ENCODE results near the gene CDKN1B.

CDKN1B gene

GRCh38 chr12:12704593-12705230 is 12.5 kb upstream of the CDKN1B start:
- TF ChIP-seq, protein P1, sequence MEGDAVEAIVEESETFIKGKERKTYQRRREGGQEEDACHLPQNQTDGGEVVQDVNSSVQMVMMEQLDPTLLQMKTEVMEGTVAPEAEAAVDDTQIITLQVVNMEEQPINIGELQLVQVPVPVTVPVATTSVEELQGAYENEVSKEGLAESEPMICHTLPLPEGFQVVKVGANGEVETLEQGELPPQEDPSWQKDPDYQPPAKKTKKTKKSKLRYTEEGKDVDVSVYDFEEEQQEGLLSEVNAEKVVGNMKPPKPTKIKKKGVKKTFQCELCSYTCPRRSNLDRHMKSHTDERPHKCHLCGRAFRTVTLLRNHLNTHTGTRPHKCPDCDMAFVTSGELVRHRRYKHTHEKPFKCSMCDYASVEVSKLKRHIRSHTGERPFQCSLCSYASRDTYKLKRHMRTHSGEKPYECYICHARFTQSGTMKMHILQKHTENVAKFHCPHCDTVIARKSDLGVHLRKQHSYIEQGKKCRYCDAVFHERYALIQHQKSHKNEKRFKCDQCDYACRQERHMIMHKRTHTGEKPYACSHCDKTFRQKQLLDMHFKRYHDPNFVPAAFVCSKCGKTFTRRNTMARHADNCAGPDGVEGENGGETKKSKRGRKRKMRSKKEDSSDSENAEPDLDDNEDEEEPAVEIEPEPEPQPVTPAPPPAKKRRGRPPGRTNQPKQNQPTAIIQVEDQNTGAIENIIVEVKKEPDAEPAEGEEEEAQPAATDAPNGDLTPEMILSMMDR (conservative IDR thresholded peaks at IDR 0.05) = peak; percentile 96
- H3K27ac ChIP-seq = peak overlapping the region; percentile 16; the same call in 1 of the 2 replicates

GRCh38 chr12:12705838-12706520 is 11.2 kb upstream of the CDKN1B start:
- H3K27ac ChIP-seq = no peak overlapping the region
- TF ChIP-seq, protein P1 (conservative IDR thresholded peaks at IDR 0.05) = no peak

- peak overlapping the region; percentile 99 for H3K27ac ChIP-seq
- TF ChIP-seq, protein P1 (conservative IDR thresholded peaks at IDR 0.05) = no peak
Measured at GRCh38 chr12:12713932-12714275, 3.3 kb upstream of the CDKN1B start.

- peak overlapping the region; percentile 99 for H3K27ac ChIP-seq
- TF ChIP-seq, protein P1 (conservative IDR thresholded peaks at IDR 0.05) = peak; percentile 30; the same call in 1 of the 2 replicates
Measured at GRCh38 chr12:12714276-12715021, 2.7 kb upstream of the CDKN1B start.

DNA sequence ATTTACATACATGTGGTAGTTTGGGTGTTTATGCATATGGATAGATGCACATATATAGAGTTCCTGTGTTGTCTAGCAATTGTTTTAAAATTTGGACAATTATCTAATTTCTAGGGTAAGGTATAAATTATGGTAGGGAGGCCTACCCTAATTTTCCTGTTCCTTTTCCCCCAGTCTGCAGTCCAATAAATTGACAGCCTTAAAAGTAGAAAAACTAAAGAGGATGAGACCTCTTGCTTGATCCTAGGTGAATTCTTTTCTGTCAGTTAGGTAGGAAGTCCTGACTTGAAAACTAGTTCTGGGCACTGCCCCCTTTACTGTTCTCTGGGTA is 2.1 kb upstream of the CDKN1B start:
- TF ChIP-seq, protein P1 (conservative IDR thresholded peaks at IDR 0.05) = no peak
- peak overlapping the region; percentile 99 for H3K27ac ChIP-seq

DNA sequence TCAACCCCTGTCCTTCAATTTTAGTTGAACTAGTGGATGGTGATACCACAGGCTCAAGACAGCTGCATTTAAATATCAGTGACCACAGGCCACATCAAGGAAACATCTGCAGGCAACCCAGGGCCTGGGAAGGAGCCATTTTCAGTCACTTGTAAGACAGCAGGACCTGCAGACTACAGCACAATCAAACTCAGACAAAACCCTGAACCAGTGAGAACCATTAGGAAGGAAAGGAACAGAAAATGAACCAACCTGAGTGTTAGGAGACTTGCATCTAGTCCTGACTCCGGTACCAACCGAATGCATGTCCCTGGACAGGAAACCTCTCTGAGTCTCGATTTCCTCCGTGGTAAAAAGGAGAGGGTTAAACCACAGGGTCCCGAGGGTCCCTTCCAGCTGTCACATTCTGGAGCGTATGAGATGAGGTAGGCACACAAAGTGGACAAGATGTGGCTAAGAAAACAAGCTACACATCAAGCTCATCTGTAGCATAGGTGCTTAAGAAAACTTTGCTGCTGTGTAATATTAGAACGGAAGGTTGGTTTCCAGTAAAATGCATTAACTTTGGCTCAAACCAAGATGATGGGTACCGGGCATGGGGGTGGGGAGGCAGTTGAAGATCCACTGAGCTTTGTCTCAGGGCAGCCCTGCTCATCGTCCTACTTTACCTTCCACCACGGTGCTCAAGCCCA is 1.6 kb upstream of the CDKN1B start:
- H3K27ac ChIP-seq = peak overlapping the region; percentile 99
- TF ChIP-seq, protein P1 (conservative IDR thresholded peaks at IDR 0.05) = no peak

Measured in VCaP (cell line).